ENCODE data around the gene FAM13C.

DNA sequence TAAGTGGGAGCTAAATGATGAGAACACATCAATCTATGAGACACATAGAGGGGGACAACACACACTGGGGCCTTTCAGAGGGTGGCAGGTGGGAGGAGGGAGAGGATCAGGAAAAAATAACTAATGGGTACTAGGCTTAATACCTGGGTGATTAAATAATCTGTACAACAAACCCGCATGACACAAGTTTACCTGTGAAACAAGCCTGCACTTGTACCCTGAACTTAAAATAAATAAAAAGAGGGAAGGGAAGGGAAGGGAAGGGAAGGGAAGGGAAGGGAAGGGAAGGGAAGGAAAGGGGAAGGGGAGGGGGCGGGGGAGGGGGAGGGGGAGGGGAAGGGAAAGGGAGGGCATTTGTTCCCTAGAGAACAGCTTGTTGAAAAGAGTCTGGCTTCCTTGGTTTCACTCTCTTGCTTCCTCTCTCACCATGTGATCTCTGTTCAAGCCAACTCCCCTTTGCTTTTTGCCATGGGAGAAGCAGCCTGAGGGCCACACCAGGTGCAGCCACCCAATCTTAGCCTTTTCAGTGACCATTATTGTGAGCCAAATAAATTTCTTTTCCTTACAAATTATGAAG is 57.7 kb downstream of the FAM13C start:
- TF ChIP-seq, protein P1, sequence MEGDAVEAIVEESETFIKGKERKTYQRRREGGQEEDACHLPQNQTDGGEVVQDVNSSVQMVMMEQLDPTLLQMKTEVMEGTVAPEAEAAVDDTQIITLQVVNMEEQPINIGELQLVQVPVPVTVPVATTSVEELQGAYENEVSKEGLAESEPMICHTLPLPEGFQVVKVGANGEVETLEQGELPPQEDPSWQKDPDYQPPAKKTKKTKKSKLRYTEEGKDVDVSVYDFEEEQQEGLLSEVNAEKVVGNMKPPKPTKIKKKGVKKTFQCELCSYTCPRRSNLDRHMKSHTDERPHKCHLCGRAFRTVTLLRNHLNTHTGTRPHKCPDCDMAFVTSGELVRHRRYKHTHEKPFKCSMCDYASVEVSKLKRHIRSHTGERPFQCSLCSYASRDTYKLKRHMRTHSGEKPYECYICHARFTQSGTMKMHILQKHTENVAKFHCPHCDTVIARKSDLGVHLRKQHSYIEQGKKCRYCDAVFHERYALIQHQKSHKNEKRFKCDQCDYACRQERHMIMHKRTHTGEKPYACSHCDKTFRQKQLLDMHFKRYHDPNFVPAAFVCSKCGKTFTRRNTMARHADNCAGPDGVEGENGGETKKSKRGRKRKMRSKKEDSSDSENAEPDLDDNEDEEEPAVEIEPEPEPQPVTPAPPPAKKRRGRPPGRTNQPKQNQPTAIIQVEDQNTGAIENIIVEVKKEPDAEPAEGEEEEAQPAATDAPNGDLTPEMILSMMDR (IDR thresholded peaks at IDR 0.05; ENCODE audit: borderline replicate concordance, extremely low read depth, low read length, poor library complexity, severe bottlenecking), result no peak
- no peak for TF ChIP-seq EZH2 (IDR thresholded peaks at IDR 0.05; ENCODE audit: borderline replicate concordance, low read depth, low read length, severe bottlenecking)

Data from DND-41 (cell line).